Endothelial cell (in vitro differentiated cells): ENCODE results near the gene TSPEAR. TPM values are rescaled to one million over a fixed set of nuclear protein-coding genes. Genes with fewer than 3 reads are reported as not detected.

Experiments used
- DNase-seq: peaks from one replicate; pipeline ENCODE4 v3.0.0; 2021; ENCODE audit warnings: low spot score
- H3K27ac Mint-ChIP-seq: one replicate; pipeline ENCODE4 v1.8.0; 2021; ENCODE audit warnings: mixed read lengths, inconsistent platforms; ENCODE audit not compliant: unreplicated experiment
- H3K27me3 Mint-ChIP-seq: one replicate; pipeline ENCODE4 v1.8.0; 2021; ENCODE audit warnings: mild to moderate bottlenecking, moderate library complexity, mixed read lengths, inconsistent platforms; ENCODE audit not compliant: unreplicated experiment
- H3K36me3 Mint-ChIP-seq: one replicate; pipeline ENCODE4 v1.8.0; 2021; ENCODE audit warnings: mild to moderate bottlenecking, low read depth, mixed read lengths, inconsistent platforms; ENCODE audit not compliant: unreplicated experiment
- H3K4me1 Mint-ChIP-seq: one replicate; pipeline ENCODE4 v1.8.0; 2021; ENCODE audit warnings: mild to moderate bottlenecking, mixed read lengths, inconsistent platforms; ENCODE audit not compliant: unreplicated experiment
- H3K4me3 Mint-ChIP-seq: one replicate; pipeline ENCODE4 v1.8.0; 2021; ENCODE audit warnings: mild to moderate bottlenecking, mixed read lengths, inconsistent platforms; ENCODE audit not compliant: unreplicated experiment
- H3K9me3 Mint-ChIP-seq: one replicate; pipeline ENCODE4 v1.8.0; 2021; ENCODE audit warnings: mixed read lengths, inconsistent platforms; ENCODE audit not compliant: unreplicated experiment
- total RNA-seq: library from RNA; stranded (reverse); fragmentation: NEBNext Ultra II Directional; extraction: Animal tissue kit (Norgen Biotek cat#: 25700); gene quantifications from one replicate; pipeline ENCODE4 v1.2.1, GENCODE V29; 2021; ENCODE audit not compliant: unreplicated experiment
- TF ChIP-seq, protein P1 (sequence below): fragments of 200-600 bp; sonication (generic); IDR thresholded peaks from one replicate; pipeline ENCODE4 v1.5.0; 2021; ENCODE audit warnings: antibody characterized with exemption; ENCODE audit not compliant: unreplicated experiment

The TSPEAR gene
- total RNA-seq, 1 donor from 2014 or later: not detected

DNA sequence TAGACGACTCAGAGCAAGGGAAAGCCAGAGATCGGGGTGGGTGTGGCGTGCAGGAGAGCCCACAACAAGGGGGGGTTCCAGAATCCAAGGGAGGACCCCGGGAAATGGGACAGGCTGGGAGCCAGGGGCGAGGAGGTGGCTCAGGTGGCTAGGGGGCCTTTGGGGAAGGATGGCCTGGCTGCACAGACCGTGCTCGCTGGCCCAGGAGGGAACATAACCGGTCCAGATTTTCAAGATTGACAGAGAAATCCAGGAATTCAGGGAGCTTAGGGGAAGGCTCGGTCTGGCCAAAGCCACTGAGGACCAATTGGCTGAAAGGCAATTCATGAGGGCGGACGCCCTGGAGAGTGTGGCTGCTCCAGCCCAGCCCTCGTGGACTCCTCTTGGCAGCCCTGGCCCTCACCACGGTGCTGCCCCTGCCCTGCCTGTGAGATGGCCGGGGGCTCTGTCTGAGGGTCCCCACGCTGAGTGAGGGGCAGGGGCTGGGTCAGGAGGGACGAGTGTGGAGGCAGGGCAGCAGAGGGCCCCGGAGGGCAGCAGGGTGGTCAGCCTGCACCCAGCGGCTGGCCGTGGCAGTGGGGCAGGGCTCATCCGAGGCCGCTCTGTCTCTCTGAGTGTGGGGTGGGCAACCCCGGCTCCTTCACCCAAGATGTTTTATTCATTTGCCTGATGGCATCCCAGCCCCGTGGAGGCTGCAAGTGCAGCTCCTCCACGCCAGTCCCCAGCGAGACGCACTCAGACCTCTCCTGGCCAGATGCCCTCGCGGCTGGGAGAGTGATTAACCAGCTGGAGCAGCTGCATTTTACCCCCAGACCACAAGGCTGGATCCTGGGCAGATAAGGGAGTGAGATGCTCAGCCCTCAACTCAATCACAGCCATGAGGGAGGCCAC lies 261.7 kb downstream of the TSPEAR start:
- Mint-ChIP-seq H3K27ac (no peak overlapping the region), H3K36me3 (peaks cover 4% of the 10 kb centered on the region), H3K9me3 (no peaks in the 10 kb centered on the region), H3K4me1 (no peaks in the 10 kb centered on the region), H3K27me3 (peaks cover 4% of the 10 kb centered on the region), H3K4me3 (no peak overlapping the region)
- DNase-seq: peak; percentile 2
- TF ChIP-seq, protein P1, sequence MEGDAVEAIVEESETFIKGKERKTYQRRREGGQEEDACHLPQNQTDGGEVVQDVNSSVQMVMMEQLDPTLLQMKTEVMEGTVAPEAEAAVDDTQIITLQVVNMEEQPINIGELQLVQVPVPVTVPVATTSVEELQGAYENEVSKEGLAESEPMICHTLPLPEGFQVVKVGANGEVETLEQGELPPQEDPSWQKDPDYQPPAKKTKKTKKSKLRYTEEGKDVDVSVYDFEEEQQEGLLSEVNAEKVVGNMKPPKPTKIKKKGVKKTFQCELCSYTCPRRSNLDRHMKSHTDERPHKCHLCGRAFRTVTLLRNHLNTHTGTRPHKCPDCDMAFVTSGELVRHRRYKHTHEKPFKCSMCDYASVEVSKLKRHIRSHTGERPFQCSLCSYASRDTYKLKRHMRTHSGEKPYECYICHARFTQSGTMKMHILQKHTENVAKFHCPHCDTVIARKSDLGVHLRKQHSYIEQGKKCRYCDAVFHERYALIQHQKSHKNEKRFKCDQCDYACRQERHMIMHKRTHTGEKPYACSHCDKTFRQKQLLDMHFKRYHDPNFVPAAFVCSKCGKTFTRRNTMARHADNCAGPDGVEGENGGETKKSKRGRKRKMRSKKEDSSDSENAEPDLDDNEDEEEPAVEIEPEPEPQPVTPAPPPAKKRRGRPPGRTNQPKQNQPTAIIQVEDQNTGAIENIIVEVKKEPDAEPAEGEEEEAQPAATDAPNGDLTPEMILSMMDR: no peak

DNA sequence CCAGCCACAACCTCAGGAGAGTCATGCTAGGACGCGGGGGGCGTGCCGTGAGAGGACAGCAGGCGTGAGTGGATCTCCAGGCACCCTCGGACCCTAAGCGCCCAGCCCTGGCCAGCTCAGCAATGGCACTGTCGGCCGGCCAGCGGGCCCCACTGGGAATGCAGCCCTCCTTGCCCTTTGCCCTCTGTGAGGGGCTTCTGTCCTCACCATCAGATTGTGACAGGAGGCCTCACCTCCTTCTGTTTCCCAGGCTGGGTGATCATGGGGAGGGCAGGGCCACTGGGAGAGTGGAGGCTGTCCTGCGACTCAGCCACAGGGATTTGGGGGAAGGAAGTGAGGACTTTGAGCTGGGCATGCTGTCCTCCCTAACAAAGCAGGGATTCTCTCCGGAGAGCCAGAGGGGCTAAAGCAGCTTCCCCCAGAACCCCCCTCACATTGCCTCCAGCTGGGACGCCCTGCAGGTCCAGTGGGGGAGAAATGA lies 262.7 kb downstream of the TSPEAR start:
- no peak overlapping the region for H3K4me3 Mint-ChIP-seq
- H3K27ac Mint-ChIP-seq: no peak overlapping the region
- H3K9me3 Mint-ChIP-seq: no peaks in the 10 kb centered on the region
- peaks cover 4% of the 10 kb centered on the region for H3K27me3 Mint-ChIP-seq
- no peaks in the 10 kb centered on the region for H3K4me1 Mint-ChIP-seq
- TF ChIP-seq, protein P1: no peak
- no peaks in the 10 kb centered on the region for H3K36me3 Mint-ChIP-seq
- DNase-seq: peak; percentile 2

Other genes starting within 250 kb of the TSPEAR start
- gene KRTAP10-1, start 171.4 kb downstream of the TSPEAR start, total RNA-seq: not detected
- gene KRTAP10-2, start 160.1 kb downstream of the TSPEAR start, total RNA-seq: not detected
- gene KRTAP10-3, start 152.8 kb downstream of the TSPEAR start, total RNA-seq: not detected
- not detected for gene KRTAP10-4, start 137.8 kb downstream of the TSPEAR start, total RNA-seq
- gene KRTAP10-5, start 131.0 kb downstream of the TSPEAR start, total RNA-seq: not detected
- not detected for gene KRTAP10-6, start 119.1 kb downstream of the TSPEAR start, total RNA-seq
- gene KRTAP10-7, start 111.0 kb downstream of the TSPEAR start, total RNA-seq: not detected
- gene KRTAP10-8, start 99.5 kb downstream of the TSPEAR start, total RNA-seq: not detected
- not detected for gene KRTAP10-9, start 84.5 kb downstream of the TSPEAR start, total RNA-seq
- not detected for gene KRTAP10-10, start 74.2 kb downstream of the TSPEAR start, total RNA-seq
- not detected for gene KRTAP10-11, start 65.2 kb downstream of the TSPEAR start, total RNA-seq
- not detected for gene KRTAP12-4, start 56.9 kb downstream of the TSPEAR start, total RNA-seq
- gene KRTAP12-3, start 53.6 kb downstream of the TSPEAR start, total RNA-seq: not detected
- not detected for gene KRTAP12-2, start 44.6 kb downstream of the TSPEAR start, total RNA-seq
- not detected for gene KRTAP12-1, start 29.4 kb downstream of the TSPEAR start, total RNA-seq
- not detected for gene KRTAP10-12, start 14.4 kb downstream of the TSPEAR start, total RNA-seq
- gene UBE2G2, start 90.2 kb upstream of the TSPEAR start, total RNA-seq: 49.6 TPM
- 69.0 TPM for gene SUMO3, start 106.5 kb upstream of the TSPEAR start, total RNA-seq
- 223 TPM for gene PTTG1IP, start 162.1 kb upstream of the TSPEAR start, total RNA-seq
- gene ITGB2, start 209.3 kb upstream of the TSPEAR start, total RNA-seq: 21.3 TPM
- 13.7 TPM for gene SLX9, start 228.5 kb upstream of the TSPEAR start, total RNA-seq